ENCODE results near the gene BCL3. TPM values are rescaled to one million over a fixed set of nuclear protein-coding genes. Genes with fewer than 3 reads are reported as not detected.
A peak's percentile ranks its signal among the peaks of the same experiment; 100 is the strongest.

Gene BCL3
- total RNA-seq, 1 experiment from 2014 or later = 7.3 TPM

GRCh38 chr19:44726465-44726864 is 22.0 kb upstream of the BCL3 start:
- Histone ChIP-seq H3K27me3 (ENCODE audit: control insufficient read depth, insufficient read depth, low read length) (peaks cover 2% of the 10 kb centered on the region; the same call in 1 of the 2 replicates), H3K4me3 (ENCODE audit: insufficient read depth, low read depth, low read length) (no peak overlapping the region), H3K36me3 (replicated peaks; ENCODE audit: control insufficient read depth, insufficient read depth, low read length) (no peaks in the 10 kb centered on the region)
- no peak for DNase-seq

DNA sequence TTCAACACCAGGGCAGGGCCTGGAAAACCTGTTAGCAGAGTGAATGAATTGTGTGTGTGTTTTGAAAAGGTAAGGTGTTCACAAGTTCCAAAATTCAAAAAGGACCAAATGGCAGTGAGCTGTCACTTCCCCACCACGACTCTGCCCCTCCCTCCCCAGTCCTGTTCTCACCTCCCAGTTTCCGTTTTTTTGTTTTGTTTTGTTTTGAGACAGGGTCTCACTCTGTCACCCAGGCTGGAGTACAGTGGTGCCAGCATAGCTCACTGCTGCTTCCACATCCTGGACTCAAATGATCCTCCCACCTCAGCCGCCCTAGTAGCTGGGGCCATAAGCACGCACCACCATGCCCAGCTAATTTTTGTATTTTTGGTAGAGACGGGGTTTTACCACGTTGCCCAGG is 20.3 kb upstream of the BCL3 start:
- H3K27me3 ChIP-seq (ENCODE audit: control insufficient read depth, insufficient read depth, low read length) = peaks cover 2% of the 10 kb centered on the region; the same call in 1 of the 2 replicates
- H3K36me3 ChIP-seq (replicated peaks; ENCODE audit: control insufficient read depth, insufficient read depth, low read length) = no peaks in the 10 kb centered on the region
- DNase-seq = no peak
- H3K4me3 ChIP-seq (ENCODE audit: insufficient read depth, low read depth, low read length) = no peak overlapping the region

- no peak for DNase-seq
- H3K27me3 ChIP-seq (ENCODE audit: control insufficient read depth, insufficient read depth, low read length) = peaks cover 2% of the 10 kb centered on the region; the same call in 1 of the 2 replicates
- H3K36me3 ChIP-seq (replicated peaks; ENCODE audit: control insufficient read depth, insufficient read depth, low read length) = no peaks in the 10 kb centered on the region
- no peak overlapping the region for H3K4me3 ChIP-seq (ENCODE audit: insufficient read depth, low read depth, low read length)
Measured at GRCh38 chr19:44729516-44730033, 18.9 kb upstream of the BCL3 start.

GRCh38 chr19:44731081-44731480 is 17.4 kb upstream of the BCL3 start:
- no peak for DNase-seq
- H3K36me3 ChIP-seq (replicated peaks; ENCODE audit: control insufficient read depth, insufficient read depth, low read length) = no peaks in the 10 kb centered on the region
- H3K27me3 ChIP-seq (ENCODE audit: control insufficient read depth, insufficient read depth, low read length) = no peaks in the 10 kb centered on the region
- H3K4me3 ChIP-seq (ENCODE audit: insufficient read depth, low read depth, low read length) = no peak overlapping the region

DNA sequence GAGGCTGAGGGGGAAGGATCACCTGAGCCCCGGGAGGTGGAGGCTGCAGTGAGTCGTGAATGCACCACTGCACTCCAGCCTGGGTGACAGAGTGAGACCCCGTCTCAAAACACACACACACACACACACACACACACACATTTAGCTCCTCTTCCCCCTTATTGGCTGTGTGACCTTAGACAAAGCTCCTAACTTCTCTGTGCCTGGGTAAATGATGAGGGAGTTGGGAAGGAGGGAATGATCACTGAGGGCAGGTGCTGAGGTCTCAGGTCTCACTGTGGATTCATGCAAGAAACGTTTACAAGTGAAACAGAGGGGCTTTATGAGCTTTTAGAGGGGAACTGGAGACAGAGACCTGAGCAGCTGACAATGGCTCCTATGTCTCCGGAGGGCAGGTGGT is 16.9 kb upstream of the BCL3 start:
- Histone ChIP-seq H3K36me3 (replicated peaks; ENCODE audit: control insufficient read depth, insufficient read depth, low read length) (no peaks in the 10 kb centered on the region), H3K27me3 (ENCODE audit: control insufficient read depth, insufficient read depth, low read length) (no peaks in the 10 kb centered on the region)
- DNase-seq = no peak

DNA sequence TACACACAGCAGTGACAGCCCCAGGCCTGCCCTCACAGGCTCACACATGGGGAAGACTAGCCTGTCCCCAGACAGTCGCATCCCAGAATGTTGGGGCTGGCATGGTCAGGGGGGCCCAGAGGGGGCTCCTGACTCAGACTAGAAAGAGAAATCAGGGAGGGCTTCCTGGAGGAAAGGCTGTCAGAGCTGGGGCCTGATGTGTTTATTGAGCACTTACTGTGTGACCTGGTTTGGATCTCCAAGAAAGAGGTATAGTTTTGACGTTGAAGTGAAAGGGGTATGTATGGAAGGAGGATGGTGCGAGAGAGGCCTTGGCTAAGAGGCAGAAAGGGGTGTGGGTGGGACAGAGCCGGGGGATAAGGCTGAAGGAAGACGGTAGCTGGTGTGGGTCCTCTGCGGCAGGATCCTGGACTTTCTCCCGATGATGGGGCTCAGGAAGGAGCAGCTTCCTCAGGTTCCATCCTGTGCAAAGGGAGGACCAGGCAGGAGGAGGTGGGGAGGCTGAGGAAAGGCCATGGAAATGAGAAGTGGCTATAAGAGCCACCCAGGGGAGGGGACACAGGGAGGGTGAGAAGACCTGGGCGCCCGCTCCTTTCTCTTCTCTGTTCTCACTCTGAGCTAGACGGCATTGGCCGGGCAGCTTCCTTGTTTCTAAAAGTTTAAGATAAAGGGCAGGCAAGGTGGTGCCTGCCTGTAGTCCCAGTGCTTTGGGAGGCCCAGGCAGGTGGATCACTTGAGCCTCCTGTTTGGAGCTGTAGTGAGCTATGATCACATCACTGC is 16.1 kb upstream of the BCL3 start:
- no peaks in the 10 kb centered on the region for H3K27me3 ChIP-seq (ENCODE audit: control insufficient read depth, insufficient read depth, low read length)
- DNase-seq = no peak
- H3K4me3 ChIP-seq (ENCODE audit: insufficient read depth, low read depth, low read length) = no peak overlapping the region
- H3K36me3 ChIP-seq (replicated peaks; ENCODE audit: control insufficient read depth, insufficient read depth, low read length) = no peaks in the 10 kb centered on the region

More for the DNA sequence above, 16.9 kb upstream of the BCL3 start:
- no peak overlapping the region for H3K4me3 ChIP-seq (ENCODE audit: insufficient read depth, low read depth, low read length)

GRCh38 chr19:44734357-44734756 is 14.2 kb upstream of the BCL3 start:
- DNase-seq = no peak
- Histone ChIP-seq H3K4me3 (ENCODE audit: insufficient read depth, low read depth, low read length) (no peak overlapping the region), H3K27me3 (ENCODE audit: control insufficient read depth, insufficient read depth, low read length) (no peaks in the 10 kb centered on the region; the same call in 1 of the 2 replicates), H3K36me3 (replicated peaks; ENCODE audit: control insufficient read depth, insufficient read depth, low read length) (no peaks in the 10 kb centered on the region)

DNA sequence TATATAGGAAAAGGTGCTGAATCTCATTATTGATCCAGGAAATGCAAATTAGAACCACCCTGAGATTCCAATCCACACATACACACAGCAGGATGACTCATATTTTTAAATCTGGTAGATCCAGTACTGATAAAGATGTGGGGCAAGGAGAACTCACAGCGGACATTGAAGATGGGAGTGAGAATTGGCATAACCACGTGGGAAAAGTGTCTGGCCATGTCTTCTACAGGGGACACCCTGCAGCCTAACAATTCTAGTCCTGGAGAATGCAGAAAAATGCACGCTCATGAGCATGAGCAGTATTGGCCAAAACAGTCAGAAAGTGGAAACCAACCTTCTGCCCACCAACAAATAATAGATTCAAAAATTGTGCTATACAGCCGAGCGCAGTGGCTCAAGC is 13.5 kb upstream of the BCL3 start:
- no peak for DNase-seq
- Histone ChIP-seq H3K4me3 (ENCODE audit: insufficient read depth, low read depth, low read length) (no peak overlapping the region), H3K27me3 (ENCODE audit: control insufficient read depth, insufficient read depth, low read length) (no peaks in the 10 kb centered on the region; the same call in 1 of the 2 replicates), H3K36me3 (replicated peaks; ENCODE audit: control insufficient read depth, insufficient read depth, low read length) (no peaks in the 10 kb centered on the region)

- no peak overlapping the region for H3K4me3 ChIP-seq (ENCODE audit: insufficient read depth, low read depth, low read length)
- H3K27me3 ChIP-seq (ENCODE audit: control insufficient read depth, insufficient read depth, low read length) = no peaks in the 10 kb centered on the region; the same call in 1 of the 2 replicates
- no peaks in the 10 kb centered on the region for H3K36me3 ChIP-seq (replicated peaks; ENCODE audit: control insufficient read depth, insufficient read depth, low read length)
- DNase-seq = no peak
Measured at GRCh38 chr19:44737238-44738071, 11.1 kb upstream of the BCL3 start.

DNA sequence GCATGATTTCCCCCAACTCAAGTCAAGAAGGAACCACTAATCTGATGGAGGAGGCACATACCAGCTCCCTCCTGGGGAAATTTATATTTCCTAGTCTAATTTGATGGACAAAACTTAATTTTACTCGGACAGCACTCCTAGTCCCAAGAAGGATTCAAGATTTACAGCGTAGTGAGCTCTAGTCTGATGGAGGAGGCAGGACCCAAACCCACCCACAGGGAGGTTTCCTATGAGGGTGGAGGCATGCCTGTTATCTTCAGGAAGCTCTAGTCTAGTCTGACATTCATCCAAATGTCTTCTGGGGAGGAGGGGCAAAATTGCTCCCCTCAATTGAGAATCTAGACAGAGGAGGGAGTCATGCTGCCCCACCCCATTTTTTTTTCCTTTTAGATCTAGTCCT is 10.4 kb upstream of the BCL3 start:
- H3K4me3 ChIP-seq (ENCODE audit: insufficient read depth, low read depth, low read length) = no peak overlapping the region
- no peaks in the 10 kb centered on the region; the same call in 1 of the 2 replicates for H3K27me3 ChIP-seq (ENCODE audit: control insufficient read depth, insufficient read depth, low read length)
- DNase-seq = no peak
- no peaks in the 10 kb centered on the region for H3K36me3 ChIP-seq (replicated peaks; ENCODE audit: control insufficient read depth, insufficient read depth, low read length)

GRCh38 chr19:44738603-44739558 is 9.6 kb upstream of the BCL3 start:
- DNase-seq = peak; percentile 37

GRCh38 chr19:44740351-44740824 is 8.1 kb upstream of the BCL3 start:
- Histone ChIP-seq H3K27me3 (ENCODE audit: control insufficient read depth, insufficient read depth, low read length) (no peaks in the 10 kb centered on the region; the same call in none of the 2 replicates), H3K4me3 (ENCODE audit: insufficient read depth, low read depth, low read length) (no peak overlapping the region), H3K36me3 (replicated peaks; ENCODE audit: control insufficient read depth, insufficient read depth, low read length) (no peaks in the 10 kb centered on the region)
- DNase-seq = peak; percentile 69

More at GRCh38 chr19:44738603-44739558, 9.6 kb upstream of the BCL3 start:
- Histone ChIP-seq H3K27me3 (ENCODE audit: control insufficient read depth, insufficient read depth, low read length) (no peaks in the 10 kb centered on the region; the same call in 1 of the 2 replicates), H3K36me3 (replicated peaks; ENCODE audit: control insufficient read depth, insufficient read depth, low read length) (no peaks in the 10 kb centered on the region), H3K4me3 (ENCODE audit: insufficient read depth, low read depth, low read length) (no peak overlapping the region)

DNA sequence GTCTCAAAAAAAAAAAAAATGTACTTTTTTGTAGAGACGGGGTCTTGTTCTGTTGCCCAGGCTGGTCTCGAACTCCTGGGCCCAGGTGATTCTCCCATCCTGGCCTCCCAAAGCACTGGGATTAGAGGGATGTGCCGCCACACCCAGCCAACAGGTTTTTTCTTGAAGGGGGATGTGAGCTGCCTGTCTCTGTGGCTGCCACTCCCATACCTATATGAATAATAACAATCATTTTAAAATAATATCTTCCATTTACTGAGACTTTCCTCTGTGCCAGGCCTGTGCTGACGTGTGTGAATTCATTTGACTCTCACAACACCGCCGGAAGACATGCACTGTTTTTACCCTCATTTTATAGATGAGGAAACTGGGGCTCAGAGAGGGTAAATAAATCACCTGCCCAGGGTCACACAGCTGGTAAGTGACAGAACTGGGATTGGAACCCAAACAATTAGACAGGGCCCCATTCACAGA is 7.2 kb upstream of the BCL3 start:
- DNase-seq = no peak
- Histone ChIP-seq H3K4me3 (ENCODE audit: insufficient read depth, low read depth, low read length) (no peak overlapping the region), H3K36me3 (replicated peaks; ENCODE audit: control insufficient read depth, insufficient read depth, low read length) (no peaks in the 10 kb centered on the region), H3K27me3 (ENCODE audit: control insufficient read depth, insufficient read depth, low read length) (peaks cover 7% of the 10 kb centered on the region)

Measured in H7 (cell line).